ENCODE results near the gene HS6ST1. TPM values are rescaled to one million over a fixed set of nuclear protein-coding genes. Genes with fewer than 3 reads are reported as not detected.

The HS6ST1 gene
- total RNA-seq, 1 donor from 2014 or later: 141 TPM

GRCh38 chr2:128309280-128310093 lies 9.2 kb downstream of the HS6ST1 start:
- H3K27ac Mint-ChIP-seq: peak overlapping the region; percentile 75

GRCh38 chr2:128308889-128309279 lies 9.8 kb downstream of the HS6ST1 start:
- H3K4me1 Mint-ChIP-seq: peaks cover 88% of the 10 kb centered on the region
- peak overlapping the region; percentile 75 for H3K27ac Mint-ChIP-seq
- TF ChIP-seq CTCF (IDR thresholded peaks at IDR 0.05; ENCODE audit: unreplicated experiment): no peak
- H3K4me3 Mint-ChIP-seq: no peak overlapping the region
- DNase-seq (ENCODE audit: low spot score in 2 of 2, unreplicated experiment in 2 of 2): no peak
- peaks cover 2% of the 10 kb centered on the region for H3K36me3 Mint-ChIP-seq
- no peaks in the 10 kb centered on the region for H3K27me3 Mint-ChIP-seq (ENCODE audit: low read depth)
- H3K9me3 Mint-ChIP-seq: no peaks in the 10 kb centered on the region

More at GRCh38 chr2:128309280-128310093, 9.2 kb downstream of the HS6ST1 start:
- Mint-ChIP-seq H3K27me3 (ENCODE audit: low read depth) (no peaks in the 10 kb centered on the region), H3K36me3 (peaks cover 2% of the 10 kb centered on the region), H3K9me3 (no peaks in the 10 kb centered on the region), H3K4me1 (peaks cover 88% of the 10 kb centered on the region), H3K4me3 (no peak overlapping the region)
- no peak for TF ChIP-seq CTCF (IDR thresholded peaks at IDR 0.05; ENCODE audit: unreplicated experiment)
- DNase-seq (ENCODE audit: low spot score in 2 of 2, unreplicated experiment in 2 of 2): peak; percentile 16 to 37

GRCh38 chr2:128308284-128308731 lies 10.4 kb downstream of the HS6ST1 start:
- H3K36me3 Mint-ChIP-seq: peaks cover 2% of the 10 kb centered on the region
- peaks cover 88% of the 10 kb centered on the region for H3K4me1 Mint-ChIP-seq
- no peaks in the 10 kb centered on the region for H3K27me3 Mint-ChIP-seq (ENCODE audit: low read depth)
- TF ChIP-seq CTCF (IDR thresholded peaks at IDR 0.05; ENCODE audit: unreplicated experiment): no peak
- H3K27ac Mint-ChIP-seq: peak overlapping the region; percentile 9
- no peak overlapping the region for H3K4me3 Mint-ChIP-seq
- H3K9me3 Mint-ChIP-seq: no peaks in the 10 kb centered on the region
- DNase-seq (ENCODE audit: low spot score in 2 of 2, unreplicated experiment in 2 of 2): peak in 1 of 2 experiments; percentile 14

- H3K27ac Mint-ChIP-seq: peak overlapping the region; percentile 35
- H3K9me3 Mint-ChIP-seq: no peaks in the 10 kb centered on the region
- TF ChIP-seq CTCF (IDR thresholded peaks at IDR 0.05; ENCODE audit: unreplicated experiment): no peak
- H3K27me3 Mint-ChIP-seq (ENCODE audit: low read depth): no peaks in the 10 kb centered on the region
- no peak for DNase-seq (ENCODE audit: low spot score in 2 of 2, unreplicated experiment in 2 of 2)
- peaks cover 2% of the 10 kb centered on the region for H3K36me3 Mint-ChIP-seq
- H3K4me1 Mint-ChIP-seq: peaks cover 90% of the 10 kb centered on the region
- no peak overlapping the region for H3K4me3 Mint-ChIP-seq
Measured at GRCh38 chr2:128307595-128307994, 11.1 kb downstream of the HS6ST1 start.

- peak overlapping the region; percentile 35 for H3K27ac Mint-ChIP-seq
- no peaks in the 10 kb centered on the region for H3K9me3 Mint-ChIP-seq
- TF ChIP-seq CTCF (IDR thresholded peaks at IDR 0.05; ENCODE audit: unreplicated experiment): no peak
- H3K36me3 Mint-ChIP-seq: peaks cover 2% of the 10 kb centered on the region
- H3K4me1 Mint-ChIP-seq: peaks cover 93% of the 10 kb centered on the region
- DNase-seq (ENCODE audit: low spot score in 2 of 2, unreplicated experiment in 2 of 2): peak in 1 of 2 experiments; percentile 8
- no peaks in the 10 kb centered on the region for H3K27me3 Mint-ChIP-seq (ENCODE audit: low read depth)
- H3K4me3 Mint-ChIP-seq: no peak overlapping the region
Measured at GRCh38 chr2:128306931-128307460, 11.7 kb downstream of the HS6ST1 start.

Data from mesothelial cell of epicardium (in vitro differentiated cells).